Limb (tissue), 2 donors: ENCODE measurements around the gene ZAP70.

Source experiments
- DNase-seq, 2 donors: peaks; one replicate each; pipeline ENCODE4 v3.0.0-alpha.2; 2016; ENCODE audit errors: extremely low spot score in 2 of 2

Gene ZAP70

DNA sequence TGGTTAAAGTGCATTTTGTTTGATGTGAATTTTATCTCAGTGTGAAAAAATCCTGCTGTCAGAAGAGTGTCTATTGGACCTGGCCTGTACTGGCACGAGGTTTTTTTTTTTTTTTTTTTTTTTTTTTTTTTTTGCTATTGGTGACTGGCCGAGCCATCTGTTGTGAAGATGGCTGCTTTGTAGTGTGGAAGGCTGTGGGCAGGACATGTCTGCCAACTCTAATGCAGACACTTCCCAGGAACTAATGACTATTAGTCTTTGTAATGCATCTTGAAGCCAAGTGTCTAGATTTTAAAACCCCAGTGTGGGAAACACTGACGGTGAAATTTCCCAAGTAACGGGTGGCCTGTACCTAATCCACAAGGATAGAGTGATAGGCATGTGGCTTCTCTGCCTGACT lies 34.3 kb downstream of the ZAP70 start:
- no peak for DNase-seq

DNA sequence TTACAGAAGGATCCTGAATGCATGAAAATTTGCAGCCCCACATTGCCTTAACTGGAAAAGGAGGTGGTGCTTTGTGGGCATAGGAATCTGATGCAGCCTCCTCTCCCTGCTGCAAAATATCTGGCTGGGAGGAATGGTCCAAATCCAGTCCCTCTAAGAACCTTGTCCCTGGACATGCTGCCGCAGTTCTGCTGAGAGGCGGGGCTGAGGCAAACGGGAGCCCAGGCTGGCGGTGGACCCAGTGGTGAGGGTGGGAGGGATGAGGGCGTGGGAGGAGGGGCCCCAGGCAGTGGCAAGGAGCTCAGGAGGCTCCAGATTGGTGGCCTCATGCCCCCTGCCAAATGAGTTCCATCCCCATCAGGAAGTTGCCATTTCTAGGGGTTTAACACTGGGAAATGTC lies 36.2 kb downstream of the ZAP70 start:
- DNase-seq: no peak

DNA sequence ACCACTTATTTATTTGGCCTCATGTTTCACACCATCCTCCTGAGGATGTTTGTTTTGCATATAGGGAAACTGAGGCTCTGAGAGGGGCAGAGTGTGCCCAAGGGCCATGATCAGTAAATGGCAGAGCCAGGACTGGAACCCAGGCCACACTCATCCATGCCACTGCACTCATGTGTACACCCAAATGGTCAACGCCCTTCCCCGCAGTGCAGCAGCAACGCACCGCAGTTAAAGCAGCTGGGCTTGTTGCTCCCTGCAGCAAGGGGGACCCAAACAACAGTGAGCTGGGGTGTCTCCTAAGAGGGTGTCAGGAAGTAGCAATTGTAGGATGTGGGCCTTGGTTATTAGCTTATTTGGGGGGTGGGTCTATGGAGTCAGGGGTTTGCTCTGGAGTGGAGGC lies 36.6 kb downstream of the ZAP70 start:
- DNase-seq: no peak

DNA sequence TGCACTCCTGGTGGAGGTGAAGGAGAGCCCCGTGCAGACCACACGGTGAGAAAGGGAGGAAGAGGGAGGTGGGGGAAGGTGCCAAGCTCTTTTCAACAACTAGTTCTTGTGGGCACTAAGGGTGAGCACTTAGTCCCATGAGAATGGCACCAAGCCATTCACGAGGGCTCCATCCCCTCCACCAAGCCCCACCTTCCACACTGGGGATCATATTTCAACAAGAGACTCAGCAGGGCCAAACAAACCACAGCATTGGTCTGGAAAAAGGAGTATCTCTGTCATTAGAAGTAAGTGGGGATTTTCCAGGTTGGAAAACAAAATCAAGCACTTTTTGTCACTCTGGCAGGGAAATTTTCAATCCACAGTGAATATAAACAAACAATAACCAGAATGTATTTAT lies 38.4 kb downstream of the ZAP70 start:
- no peak for DNase-seq

DNA sequence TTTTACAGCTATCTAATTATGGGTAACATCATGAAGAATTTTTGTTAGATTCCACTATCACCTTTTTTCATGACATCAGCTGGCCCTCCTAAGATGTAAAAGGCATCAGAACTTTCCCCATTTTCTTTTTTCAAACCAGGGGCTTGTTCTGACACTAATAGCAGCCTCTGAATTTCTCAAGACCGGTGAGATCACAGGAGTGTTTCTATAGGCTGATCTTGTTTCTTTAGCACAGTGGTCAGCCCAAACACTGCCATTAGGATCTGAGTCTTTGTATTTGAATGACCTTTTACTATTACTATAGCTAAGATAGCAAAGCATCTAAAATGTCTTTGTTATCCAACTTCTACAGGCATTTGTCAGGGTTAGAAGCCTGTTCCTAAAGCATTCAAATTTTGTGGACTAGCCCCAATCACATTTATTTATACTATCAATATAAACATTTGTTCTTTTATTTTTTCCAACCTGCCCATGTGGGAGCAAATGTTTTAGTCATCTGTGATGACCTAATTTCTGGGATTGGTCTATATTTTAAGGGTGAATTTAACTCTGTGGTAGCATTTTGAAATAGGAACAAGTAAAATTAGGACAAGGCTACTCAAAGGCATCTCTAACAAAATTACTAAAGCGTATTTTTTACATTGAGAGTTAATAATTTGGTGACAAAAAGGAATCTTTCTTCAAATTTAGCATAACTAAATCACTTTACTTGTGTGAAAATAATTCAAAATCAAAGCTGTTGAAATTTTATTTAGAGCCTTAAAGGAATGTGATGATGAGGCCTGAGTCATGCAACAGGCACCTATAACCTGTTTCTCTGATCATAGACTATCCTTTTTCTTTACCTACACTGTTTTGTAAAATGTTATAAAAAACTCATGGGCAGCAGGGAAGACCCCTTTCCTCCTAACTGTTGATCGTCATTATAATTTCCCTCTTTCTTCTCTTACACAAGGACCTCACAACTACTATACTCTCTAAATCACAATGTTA lies 39.3 kb downstream of the ZAP70 start:
- DNase-seq: no peak

DNA sequence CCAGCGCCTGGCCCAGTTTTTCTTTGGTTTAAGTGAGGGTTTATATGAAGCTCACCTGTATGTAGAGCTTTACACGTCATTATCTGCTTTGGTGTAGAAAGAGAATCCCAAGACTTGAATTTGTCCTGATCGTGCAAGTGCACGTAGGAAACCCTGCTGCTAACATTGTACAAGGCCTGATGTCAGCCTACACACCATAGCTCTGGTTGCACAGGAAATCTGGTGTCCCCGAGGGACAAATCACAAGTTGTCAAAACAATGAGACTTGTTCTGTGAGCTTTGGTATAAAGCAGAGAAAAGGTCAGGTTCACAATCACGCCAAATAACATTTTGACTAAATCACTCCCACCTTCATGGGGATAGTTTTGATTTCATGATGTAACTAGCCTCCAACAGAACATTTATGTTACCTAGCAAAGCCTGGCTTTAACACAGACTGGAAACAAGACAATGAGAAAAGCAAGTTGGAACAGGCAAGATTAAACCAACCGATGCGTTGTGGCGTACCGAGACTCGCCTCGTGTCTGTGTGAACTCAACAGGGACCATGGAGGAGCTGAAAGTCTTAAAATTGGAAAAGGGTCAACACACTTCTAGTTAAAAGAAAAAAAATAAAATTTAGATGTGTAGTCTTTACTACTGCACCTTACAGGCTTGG lies 41.4 kb downstream of the ZAP70 start:
- DNase-seq: no peak

DNA sequence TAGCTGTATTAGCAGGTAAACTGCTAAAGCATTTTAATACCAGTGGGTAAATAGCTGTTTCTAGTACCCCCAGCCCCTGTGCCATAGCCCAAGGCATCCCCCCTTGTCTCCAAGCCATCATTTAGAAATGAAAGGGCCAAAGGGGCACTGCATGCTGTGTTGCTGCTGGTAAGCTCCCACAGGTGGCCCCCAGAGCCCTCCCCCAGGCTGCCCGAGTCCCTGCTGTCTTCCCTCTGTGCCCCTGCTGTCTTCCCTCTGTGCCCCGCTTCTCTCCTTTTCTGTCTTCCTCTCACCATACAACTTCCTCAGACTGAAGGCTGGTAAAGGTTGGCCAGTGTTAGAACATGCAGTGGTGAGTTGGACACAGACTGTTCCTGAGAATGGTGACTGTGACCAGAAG lies 42.1 kb downstream of the ZAP70 start:
- no peak for DNase-seq

DNA sequence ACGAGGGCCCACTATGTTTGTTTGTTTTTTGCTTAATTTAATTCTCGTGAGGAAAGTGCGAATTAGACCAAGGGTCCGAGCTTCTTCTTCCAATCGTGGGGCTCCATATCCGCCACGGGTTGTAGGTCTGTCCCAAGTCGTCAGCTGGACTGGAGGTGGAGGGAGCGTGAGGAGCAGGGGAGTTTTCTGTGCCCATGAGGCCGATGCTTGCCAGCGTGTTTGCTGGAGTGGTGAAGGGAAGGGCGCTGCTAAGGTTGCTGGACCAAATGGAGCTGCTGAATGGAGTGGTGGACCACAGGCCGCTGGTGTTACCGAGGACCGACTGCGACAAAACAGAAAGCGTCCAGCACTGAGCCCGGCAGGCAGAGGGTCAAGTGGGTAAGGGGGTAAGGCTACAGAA lies 43.7 kb downstream of the ZAP70 start:
- DNase-seq: no peak

DNA sequence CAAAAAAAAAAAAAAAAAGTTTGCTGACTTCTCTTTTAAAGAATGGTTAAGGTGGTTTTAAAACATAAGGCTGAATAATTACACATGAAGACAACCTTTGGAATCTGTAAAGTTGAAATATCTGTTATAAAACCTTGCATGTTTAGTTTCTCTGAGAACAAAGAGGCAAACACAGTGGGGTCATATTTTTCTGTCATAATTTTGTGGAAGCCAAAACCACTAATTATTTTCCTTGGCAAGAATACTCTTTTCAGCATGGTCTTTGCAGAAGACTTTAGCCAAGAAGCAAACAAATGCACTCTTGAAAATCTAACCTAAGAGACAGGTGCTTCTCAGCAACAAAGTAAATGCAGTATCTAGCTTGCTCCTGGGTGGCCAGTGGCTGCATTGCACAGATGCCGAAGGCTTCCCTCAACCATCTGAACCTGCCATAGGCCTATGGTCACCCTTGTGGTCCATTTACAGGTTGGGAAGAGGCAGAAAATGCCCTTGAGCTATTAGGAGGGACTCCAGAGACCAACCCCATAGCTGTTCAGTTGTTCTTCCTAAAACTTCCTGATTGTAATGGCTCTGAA lies 44.8 kb downstream of the ZAP70 start:
- DNase-seq: no peak

DNA sequence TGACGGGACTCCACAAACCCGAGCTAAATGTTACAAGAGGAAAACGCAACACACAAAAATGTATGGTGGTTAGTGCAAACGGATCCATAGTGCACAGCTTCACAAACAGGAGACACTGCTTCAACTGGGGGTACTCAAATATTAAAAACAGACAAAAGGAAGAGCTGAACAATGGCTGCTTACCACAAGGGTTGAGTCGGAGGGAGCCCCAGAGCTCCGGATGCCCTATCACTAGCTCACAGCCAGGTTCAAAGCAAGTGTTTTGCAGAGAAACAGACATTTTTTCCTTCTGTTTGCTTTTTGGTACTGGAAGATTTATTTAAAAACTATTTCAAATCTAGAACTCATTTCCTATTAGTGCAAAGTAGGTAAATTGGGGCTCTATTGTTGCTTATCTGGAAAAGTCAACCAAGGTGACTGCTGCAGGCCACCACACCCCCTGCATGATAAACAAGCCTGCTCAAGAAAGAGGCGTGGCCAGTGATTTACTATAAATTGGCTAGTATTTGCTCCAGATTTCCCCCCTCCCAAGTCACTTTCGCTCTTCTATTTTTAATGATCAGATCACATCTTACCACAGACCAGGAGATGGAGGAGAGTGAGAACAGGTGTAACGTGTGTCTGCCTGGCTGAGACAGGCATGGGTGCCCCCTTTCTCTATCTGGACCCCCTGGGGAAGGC lies 46.5 kb downstream of the ZAP70 start:
- no peak for DNase-seq

DNA sequence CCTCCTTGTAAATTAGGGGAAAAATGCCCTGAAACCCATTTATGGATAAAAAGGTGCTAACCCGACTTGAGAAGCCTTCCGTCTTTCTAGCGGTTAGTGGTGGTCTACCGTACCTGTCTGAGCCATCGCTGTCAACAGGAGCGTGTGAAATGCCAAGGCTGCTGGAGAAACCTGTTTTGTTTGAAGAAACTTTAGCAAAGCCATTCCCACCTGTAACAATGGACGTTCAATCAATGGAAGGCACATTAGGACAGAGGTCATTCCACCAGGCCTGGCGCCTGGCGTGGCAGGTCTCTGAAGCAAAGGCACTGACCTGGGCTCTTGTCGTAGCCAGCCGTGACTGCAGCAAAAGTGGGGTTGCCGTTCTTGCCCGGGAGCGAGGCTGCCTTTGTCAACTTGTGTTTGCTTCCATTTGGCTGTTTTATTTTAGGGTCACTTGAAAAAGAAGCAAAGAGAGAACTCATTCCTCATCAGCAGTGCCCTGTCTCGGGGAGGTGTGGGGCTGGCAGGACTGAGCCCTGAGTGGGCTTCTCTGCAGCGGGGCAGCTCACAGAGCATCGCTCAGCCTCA lies 47.2 kb downstream of the ZAP70 start:
- no peak for DNase-seq

DNA sequence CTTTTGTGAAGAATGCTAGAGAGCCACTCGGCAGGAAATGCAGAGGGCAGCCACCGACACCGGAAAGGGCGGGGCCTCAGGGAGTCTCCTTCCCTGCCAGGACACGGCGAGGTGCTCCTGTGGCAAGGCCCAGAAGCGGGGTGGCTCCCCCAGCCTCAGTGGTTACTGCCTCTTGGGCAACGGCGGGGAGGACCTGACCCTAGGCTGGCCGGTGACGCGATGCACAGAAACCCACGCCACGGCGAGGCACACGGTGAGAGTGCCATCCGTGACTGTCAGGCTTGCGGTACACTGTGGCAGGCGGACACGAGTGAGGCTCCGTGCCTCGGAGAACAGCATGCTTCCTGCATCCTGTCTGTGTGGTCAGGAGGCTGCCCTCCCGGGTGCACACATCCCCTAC lies 47.8 kb downstream of the ZAP70 start:
- no peak for DNase-seq

DNA sequence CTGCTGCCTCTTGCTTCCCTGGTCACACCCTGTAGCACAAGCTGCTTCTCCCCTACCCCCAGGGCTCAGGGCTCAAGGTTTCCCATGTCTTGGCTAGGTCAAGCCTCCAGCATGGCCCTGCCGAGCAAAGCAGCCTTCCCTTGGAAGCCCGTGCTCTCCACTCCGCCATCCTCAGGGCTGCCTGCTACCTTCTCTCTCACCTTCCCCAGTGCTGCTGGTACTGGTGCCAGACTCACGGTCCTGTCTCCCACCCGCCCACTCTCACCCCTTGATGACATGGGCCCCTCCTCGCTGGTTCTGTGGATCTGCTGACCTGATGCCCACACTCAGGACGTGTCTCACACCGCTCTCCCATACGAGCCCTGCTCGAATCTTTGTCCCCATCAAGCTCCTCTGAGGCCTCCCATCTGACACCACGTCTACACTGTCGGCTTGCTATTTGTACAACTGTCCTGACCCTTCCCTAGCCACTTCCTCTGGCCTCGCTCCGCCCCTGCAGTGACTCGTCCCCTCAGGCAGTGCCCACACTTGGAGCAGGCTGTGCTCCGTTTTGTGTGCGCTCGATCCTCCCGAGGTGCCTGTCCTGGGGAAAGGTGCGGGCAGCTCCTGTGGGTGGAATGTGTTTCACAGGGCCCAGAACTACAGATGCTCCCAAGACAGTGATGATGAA lies 49.9 kb downstream of the ZAP70 start:
- DNase-seq: no peak

DNA sequence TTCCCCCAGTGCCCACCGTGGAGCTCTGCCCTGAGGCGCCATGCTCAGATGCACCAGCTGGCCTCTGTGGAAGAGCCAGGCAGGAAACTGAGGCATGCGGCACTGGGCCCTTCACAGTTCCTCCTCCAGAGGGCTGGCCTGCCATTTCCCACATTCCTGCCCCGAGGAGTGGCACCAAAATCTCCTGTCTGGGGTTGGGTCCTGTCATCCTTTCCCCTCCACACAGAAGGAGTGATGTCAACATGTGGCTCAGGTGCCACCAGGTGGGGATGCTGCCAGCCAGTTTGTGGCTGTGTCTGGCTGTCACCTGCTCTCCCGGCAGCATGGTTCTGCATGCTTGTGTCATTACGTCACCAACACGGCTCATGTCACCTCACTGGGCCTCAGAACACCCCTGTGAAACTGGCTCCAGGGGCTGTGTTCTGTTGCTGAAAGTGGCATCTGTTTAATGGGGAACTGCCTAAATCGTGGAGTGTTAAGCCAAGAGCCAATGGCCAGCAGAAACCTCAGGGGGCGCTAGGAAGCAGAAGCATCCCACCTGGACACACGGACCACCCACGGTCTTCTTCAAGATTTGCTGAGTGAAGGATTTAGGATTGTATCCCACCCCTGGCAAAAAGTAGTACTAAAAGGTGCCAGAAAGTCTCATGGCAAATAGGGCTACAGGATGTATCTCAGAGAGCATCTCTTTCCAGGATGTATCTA lies 51.3 kb downstream of the ZAP70 start:
- DNase-seq: no peak

DNA sequence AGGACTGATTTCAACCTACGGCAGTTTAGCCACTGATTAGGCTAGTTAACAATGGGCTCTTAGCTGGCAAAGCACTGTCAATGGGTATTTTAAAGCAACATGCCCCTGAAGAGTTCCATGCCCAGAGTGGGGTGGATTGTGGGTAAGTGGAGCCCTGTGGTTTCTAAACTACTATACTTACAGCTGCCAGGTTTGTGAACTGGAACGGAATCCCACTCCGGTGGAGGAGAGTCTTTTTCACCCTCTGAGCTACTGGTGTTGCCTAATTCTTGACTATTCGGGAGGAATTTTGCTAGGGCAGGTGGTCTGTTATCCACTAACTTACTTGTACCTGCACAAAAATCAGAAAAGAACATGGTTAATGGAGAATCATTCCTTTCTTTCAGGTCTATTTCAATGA lies 52.6 kb downstream of the ZAP70 start:
- DNase-seq: no peak

DNA sequence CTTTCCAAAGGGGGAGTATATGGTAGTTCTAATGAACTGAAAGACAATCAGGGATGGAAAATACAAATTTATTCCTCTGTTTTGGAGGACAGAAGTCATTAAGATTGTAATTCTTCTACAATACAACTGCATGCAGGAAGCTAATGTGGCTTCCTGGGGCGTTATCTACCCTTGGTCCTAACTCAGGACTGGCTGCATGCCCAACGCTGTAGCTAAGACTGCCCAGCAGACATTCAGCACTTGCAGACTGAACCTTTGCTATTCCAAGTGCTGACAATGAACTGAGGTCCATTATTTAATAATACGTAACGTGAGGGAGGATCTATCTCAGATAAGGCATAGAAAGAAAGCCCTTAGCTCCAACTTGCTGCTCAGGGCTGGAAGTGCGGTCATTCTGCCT lies 53.2 kb downstream of the ZAP70 start:
- no peak for DNase-seq

DNA sequence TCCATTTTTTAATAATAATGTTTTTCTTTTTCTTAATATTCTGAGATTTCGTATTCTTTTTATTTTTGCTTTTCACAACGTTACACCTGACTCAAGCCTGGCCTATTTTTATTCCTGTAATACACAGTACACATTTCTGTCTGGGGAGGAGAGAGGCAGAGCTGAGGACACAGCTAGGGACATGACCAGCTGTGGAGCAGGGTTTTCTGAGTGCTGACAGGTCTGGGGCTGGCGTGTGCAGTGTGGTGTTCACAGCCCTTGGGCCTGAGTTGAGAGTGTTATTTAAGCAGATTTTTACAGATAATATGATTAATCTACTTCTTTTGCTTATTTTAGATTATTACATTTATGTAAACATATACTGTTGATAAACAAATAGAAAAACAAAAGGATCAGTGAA lies 55.9 kb downstream of the ZAP70 start:
- DNase-seq: no peak

DNA sequence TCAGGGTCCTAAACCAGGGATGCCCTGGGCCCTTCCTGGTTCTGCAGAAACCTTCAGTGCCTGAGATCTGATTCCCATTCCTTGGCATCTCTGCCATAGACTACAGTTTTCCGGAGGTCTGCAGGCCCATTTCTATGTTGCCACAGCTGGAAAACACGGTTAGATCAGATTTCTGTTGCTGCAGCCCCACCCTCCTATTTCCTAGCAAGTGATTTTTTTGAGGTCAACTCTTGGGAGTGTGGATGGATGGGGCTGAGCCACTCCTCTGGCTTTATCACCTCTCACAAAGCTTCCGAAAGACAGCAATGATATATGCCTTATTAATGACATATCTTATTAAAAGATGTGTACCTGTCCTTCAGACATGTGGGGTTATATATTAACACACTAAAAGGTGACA lies 56.3 kb downstream of the ZAP70 start:
- no peak for DNase-seq

DNA sequence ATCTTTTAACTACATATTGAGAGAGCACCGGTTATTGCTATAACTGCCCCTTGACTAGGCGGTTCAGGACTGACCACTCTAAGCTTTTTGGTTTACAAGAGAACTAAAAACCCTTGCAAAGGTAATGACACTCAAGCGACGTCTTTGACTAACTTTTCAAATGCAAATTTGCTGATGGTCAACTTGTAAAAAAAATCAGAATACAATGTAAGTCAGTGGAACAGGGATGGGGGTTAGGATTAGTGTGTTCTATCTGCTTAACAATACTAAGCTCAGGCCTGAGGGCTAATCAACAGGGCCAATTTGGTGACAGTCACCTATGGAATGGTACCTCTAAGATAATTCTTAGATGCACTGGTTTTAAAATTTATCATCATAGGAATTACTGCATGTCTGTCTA lies 57.1 kb downstream of the ZAP70 start:
- DNase-seq: no peak

DNA sequence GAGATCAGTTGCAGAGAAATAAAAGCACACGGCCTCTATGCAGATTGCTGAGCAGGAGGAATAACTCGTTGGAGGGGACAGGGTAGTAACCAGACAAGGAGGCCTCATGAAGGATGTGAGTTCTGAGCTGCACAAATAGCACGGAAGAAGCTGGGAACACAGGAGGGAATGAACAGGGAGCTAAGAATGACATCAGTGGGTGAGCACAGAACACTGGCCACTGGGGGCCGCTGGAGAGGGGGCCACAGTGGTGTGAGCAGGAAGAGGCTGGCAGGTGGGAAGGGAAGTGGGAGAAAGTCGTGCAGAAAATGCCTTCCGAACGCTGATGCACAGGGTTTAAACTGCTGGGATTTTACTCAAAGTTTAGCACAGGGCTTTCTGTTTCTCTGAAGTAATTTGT lies 61.0 kb downstream of the ZAP70 start:
- DNase-seq: no peak

DNA sequence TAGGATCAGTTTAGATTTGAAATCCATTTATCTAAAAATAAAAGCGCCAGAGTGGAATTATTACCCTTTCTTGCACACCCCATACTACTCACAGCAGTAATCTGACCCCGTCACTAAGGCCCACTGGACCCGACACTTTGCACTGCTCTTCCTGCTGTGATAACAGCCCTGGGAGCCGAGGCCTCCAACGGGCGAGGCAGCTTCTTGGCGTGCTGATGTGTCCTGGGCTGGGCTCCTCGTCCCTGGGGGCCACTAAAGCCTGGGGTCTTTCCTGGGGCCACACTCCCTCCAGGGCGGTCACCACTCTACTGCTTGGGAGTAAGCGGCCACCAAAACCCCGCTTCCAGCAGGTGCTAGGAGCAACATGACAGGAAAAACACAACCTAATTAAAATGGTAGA lies 61.7 kb downstream of the ZAP70 start:
- DNase-seq: no peak
